Suprapubic skin (tissue), 4 donors: ENCODE results near the gene SUPT4H1. TPM values are rescaled to one million over a fixed set of nuclear protein-coding genes. Genes with fewer than 3 reads are reported as not detected.

Source experiments
- DNase-seq, 2 donors: peaks; one replicate each; pipeline ENCODE4 v3.0.0-alpha.2; 2019; ENCODE audit warnings: low spot score in 2 of 2
- H3K27ac ChIP-seq: fragments of 200-600 bp; sonication (generic); one replicate; pipeline ENCODE4 v1.5.1; 2019
- H3K27me3 ChIP-seq: fragments of 200-600 bp; sonication (generic); one replicate; pipeline ENCODE4 v1.5.1; 2019
- H3K36me3 ChIP-seq: fragments of 200-600 bp; sonication (generic); one replicate; pipeline ENCODE4 v1.5.1; 2019
- H3K4me1 ChIP-seq: fragments of 200-600 bp; sonication (generic); one replicate; pipeline ENCODE4 v1.5.1; 2019
- H3K4me3 ChIP-seq: fragments of 200-600 bp; sonication (generic); one replicate; pipeline ENCODE4 v1.5.1; 2019; ENCODE audit warnings: mild to moderate bottlenecking
- H3K9me3 ChIP-seq: fragments of 200-600 bp; sonication (generic); one replicate; pipeline ENCODE4 v1.5.1; 2019
- EP300 ChIP-seq: sonication (generic); formaldehyde crosslinking; IDR thresholded peaks from one replicate; pipeline ENCODE4 v1.6.1; 2017; ENCODE audit warnings: antibody characterized with exemption
- POLR2A ChIP-seq, 2 donors: fragments of 450-650 bp; IDR thresholded peaks; one replicate each; pipeline ENCODE4 v1.6.1; 2017; ENCODE audit warnings: antibody characterized with exemption in 2 of 2, mild to moderate bottlenecking in 2 of 2, moderate library complexity in 2 of 2
- POLR2AphosphoS5 ChIP-seq, 3 donors: sonication (generic); formaldehyde crosslinking; IDR thresholded peaks; one replicate each; pipeline ENCODE4 v1.6.1; 2017; ENCODE audit warnings: antibody characterized with exemption in 3 of 3
- WGBS: methylation state at CpG from one replicate; pipeline ENCODE4 v1.1.5; 2018; 5-methylcytosine and 5-hydroxymethylcytosine counted together
- total RNA-seq, 4 donors: library from RNA; depleted of rRNA; stranded (reverse); fragments of >200 nt; gene quantifications; one replicate each; pipeline ENCODE4 v1.1.0, GENCODE V29; 2016
- TF ChIP-seq, protein P1 (sequence below), 2 donors: fragments of 200-600 bp in 1 of 2; fragments of 450-650 bp in 1 of 2; sonication (generic) in 1 of 2; IDR thresholded peaks; one replicate each; pipeline ENCODE4 v1.5.1; 2016 to 2019; ENCODE audit warnings: antibody characterized with exemption in 2 of 2, mild to moderate bottlenecking in 1 of 2, moderate library complexity in 1 of 2

The SUPT4H1 gene
- total RNA-seq, 4 donors from 2014 or later = 33.8 to 48.3 (median 40.3) TPM

GRCh38 chr17:58314706-58315015 is 37.3 kb downstream of the SUPT4H1 start:
- Histone ChIP-seq H3K36me3 (no peaks in the 10 kb centered on the region), H3K27me3 (no peaks in the 10 kb centered on the region), H3K27ac (no peak overlapping the region), H3K4me1 (peaks cover 2% of the 10 kb centered on the region), H3K9me3 (no peaks in the 10 kb centered on the region), H3K4me3 (no peak overlapping the region)
- WGBS = 88% methylated on average over 6 of the region's 6 CpGs
- DNase-seq = peak in 1 of 2 donors; percentile 35
- TF ChIP-seq, protein P1, sequence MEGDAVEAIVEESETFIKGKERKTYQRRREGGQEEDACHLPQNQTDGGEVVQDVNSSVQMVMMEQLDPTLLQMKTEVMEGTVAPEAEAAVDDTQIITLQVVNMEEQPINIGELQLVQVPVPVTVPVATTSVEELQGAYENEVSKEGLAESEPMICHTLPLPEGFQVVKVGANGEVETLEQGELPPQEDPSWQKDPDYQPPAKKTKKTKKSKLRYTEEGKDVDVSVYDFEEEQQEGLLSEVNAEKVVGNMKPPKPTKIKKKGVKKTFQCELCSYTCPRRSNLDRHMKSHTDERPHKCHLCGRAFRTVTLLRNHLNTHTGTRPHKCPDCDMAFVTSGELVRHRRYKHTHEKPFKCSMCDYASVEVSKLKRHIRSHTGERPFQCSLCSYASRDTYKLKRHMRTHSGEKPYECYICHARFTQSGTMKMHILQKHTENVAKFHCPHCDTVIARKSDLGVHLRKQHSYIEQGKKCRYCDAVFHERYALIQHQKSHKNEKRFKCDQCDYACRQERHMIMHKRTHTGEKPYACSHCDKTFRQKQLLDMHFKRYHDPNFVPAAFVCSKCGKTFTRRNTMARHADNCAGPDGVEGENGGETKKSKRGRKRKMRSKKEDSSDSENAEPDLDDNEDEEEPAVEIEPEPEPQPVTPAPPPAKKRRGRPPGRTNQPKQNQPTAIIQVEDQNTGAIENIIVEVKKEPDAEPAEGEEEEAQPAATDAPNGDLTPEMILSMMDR (IDR thresholded peaks at IDR 0.05) = no peak
- TF ChIP-seq POLR2A (IDR thresholded peaks at IDR 0.05) (no peak), POLR2AphosphoS5 (IDR thresholded peaks at IDR 0.05) (no peak), EP300 (no peak)

- Histone ChIP-seq H3K4me1 (peaks cover 2% of the 10 kb centered on the region), H3K4me3 (no peak overlapping the region), H3K36me3 (no peaks in the 10 kb centered on the region), H3K27ac (no peak overlapping the region), H3K27me3 (no peaks in the 10 kb centered on the region), H3K9me3 (no peaks in the 10 kb centered on the region)
- peak in 1 of 2 donors; percentile 43 for DNase-seq
- 60% methylated on average over 7 of the region's 7 CpGs for WGBS
- TF ChIP-seq POLR2AphosphoS5 (IDR thresholded peaks at IDR 0.05) (no peak), POLR2A (IDR thresholded peaks at IDR 0.05) (no peak), EP300 (no peak)
- TF ChIP-seq, protein P1 (IDR thresholded peaks at IDR 0.05) = no peak
Measured at GRCh38 chr17:58313815-58314705, 37.9 kb downstream of the SUPT4H1 start.

DNA sequence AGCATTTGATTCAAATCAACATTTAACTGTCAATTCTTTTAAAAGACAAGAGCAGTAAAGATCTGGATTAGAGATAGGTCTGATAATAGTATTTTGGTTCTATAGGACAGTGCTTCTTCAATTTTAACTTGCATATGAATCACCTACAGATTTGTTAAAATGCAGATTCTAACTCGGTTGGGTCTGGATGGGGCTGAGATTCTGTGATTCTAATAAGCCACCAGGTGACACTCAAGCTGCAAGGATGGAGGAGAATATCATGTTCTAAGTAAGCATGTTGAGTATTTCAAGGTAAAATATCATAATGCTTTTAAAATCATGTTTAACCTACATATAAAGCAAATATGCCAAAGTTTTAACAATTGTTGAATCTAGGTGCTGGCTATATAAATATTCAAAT is 39.2 kb downstream of the SUPT4H1 start:
- H3K27me3 ChIP-seq = no peaks in the 10 kb centered on the region
- TF ChIP-seq EP300 (no peak), POLR2A (IDR thresholded peaks at IDR 0.05) (no peak), POLR2AphosphoS5 (IDR thresholded peaks at IDR 0.05) (no peak)
- TF ChIP-seq, protein P1 (IDR thresholded peaks at IDR 0.05) = no peak
- no peak overlapping the region for H3K27ac ChIP-seq
- no peak overlapping the region for H3K4me3 ChIP-seq
- no peaks in the 10 kb centered on the region for H3K36me3 ChIP-seq
- peaks cover 2% of the 10 kb centered on the region for H3K4me1 ChIP-seq
- H3K9me3 ChIP-seq = no peaks in the 10 kb centered on the region
- DNase-seq = no peak
- WGBS = 59% methylated on average over 1 of the region's 1 CpG

DNA sequence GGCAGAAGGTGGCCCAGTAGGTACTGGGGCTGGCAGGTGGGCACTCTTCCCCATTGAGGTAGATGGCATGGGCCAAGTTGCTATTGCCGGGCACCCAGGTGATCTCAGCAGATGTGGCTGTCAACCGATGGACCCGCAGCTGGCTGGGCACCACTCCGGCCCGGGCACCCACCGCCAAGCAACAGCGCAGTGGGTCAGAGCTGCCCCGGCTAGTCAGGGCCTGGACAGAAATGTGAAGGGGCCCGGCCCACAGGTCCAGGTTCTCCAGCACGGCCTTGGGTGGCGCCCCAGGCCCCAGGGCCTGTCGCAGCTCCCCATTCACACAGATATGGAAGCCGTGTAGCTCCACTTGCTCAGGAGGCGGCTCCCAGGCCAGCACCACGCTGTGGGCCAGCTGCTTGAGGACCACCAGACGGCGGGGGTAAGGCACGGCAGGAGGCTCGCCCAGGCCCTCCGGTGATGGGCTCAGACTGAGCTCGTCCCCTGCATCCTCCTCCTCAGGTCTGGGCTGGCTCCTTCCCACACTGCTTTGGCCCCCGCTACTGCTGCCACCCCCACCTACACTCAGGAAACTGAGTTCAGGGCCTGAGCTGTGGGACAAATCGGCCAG is 39.9 kb downstream of the SUPT4H1 start:
- Histone ChIP-seq H3K4me3 (no peak overlapping the region), H3K4me1 (no peaks in the 10 kb centered on the region), H3K9me3 (no peaks in the 10 kb centered on the region), H3K36me3 (no peaks in the 10 kb centered on the region), H3K27me3 (no peaks in the 10 kb centered on the region), H3K27ac (no peak overlapping the region)
- WGBS = 84% methylated on average over 8 of the region's 23 CpGs
- TF ChIP-seq, protein P1 (IDR thresholded peaks at IDR 0.05) = no peak
- no peak for TF ChIP-seq POLR2A (IDR thresholded peaks at IDR 0.05)
- no peak for TF ChIP-seq POLR2AphosphoS5 (IDR thresholded peaks at IDR 0.05)
- TF ChIP-seq EP300 = no peak
- DNase-seq = peak in 1 of 2 donors; percentile 54

GRCh38 chr17:58311429-58311894 is 40.5 kb downstream of the SUPT4H1 start:
- no peak overlapping the region for H3K4me3 ChIP-seq
- no peaks in the 10 kb centered on the region for H3K27me3 ChIP-seq
- no peaks in the 10 kb centered on the region for H3K4me1 ChIP-seq
- WGBS = no CpG with 5 or more reads among the region's 9 CpGs
- no peaks in the 10 kb centered on the region for H3K36me3 ChIP-seq
- H3K27ac ChIP-seq = no peak overlapping the region
- peak in 1 of 2 donors; percentile 49 for DNase-seq
- H3K9me3 ChIP-seq = no peaks in the 10 kb centered on the region
- TF ChIP-seq POLR2A (IDR thresholded peaks at IDR 0.05) (no peak), POLR2AphosphoS5 (IDR thresholded peaks at IDR 0.05) (no peak)
